22Rv1 (cell line): ENCODE results near the gene FAAP20.

Experiments
- CTCF ChIP-seq: fragments of 450-650 bp; IDR thresholded peaks from 2 replicates; pipeline ENCODE4 v1.5.1; 2017; ENCODE audit warnings: mild to moderate bottlenecking
- ZFX ChIP-seq: fragments of 450-650 bp; IDR thresholded peaks from 2 replicates; pipeline ENCODE4 v1.6.1; 2017; ENCODE audit warnings: antibody characterized with exemption, borderline replicate concordance

GRCh38 chr1:2210084-2210653 lies 15.6 kb upstream of the FAAP20 start:
- TF ChIP-seq CTCF (no peak), ZFX (no peak)
